Psoas muscle (tissue), 8 donors: ENCODE results near the gene BTBD16. TPM values are rescaled to one million over a fixed set of nuclear protein-coding genes. Genes with fewer than 3 reads are reported as not detected.

ENCODE experiments used
- ATAC-seq, 4 donors: fragments of 200-7000 bp; cut with Tn5 transposase; one replicate each; pipeline ENCODE4 v1.9.1; 2020; ENCODE audit warnings: moderate library complexity in 3 of 4, mild to moderate bottlenecking in 2 of 4
- DNase-seq, 2 donors: peaks; one replicate each; pipeline ENCODE4 v3.0.0-alpha.2; 2020
- H3K27ac ChIP-seq: fragments of 200-600 bp; one replicate; pipeline ENCODE4 v1.8.0; 2022
- H3K27me3 ChIP-seq, 3 donors: fragments of 200-600 bp in 1 of 3; one replicate each; pipeline versions ENCODE4 v1.6.1 to v1.8.0; 2013 to 2022; ENCODE audit warnings: low read length in 2 of 3, mild to moderate bottlenecking in 2 of 3, moderate library complexity in 1 of 3; ENCODE audit not compliant: insufficient read depth in 3 of 3
- H3K36me3 ChIP-seq, 2 donors: fragments of 200-600 bp in 1 of 2; one replicate each; pipeline versions ENCODE4 v1.6.1 to v1.8.0; 2013 to 2022; ENCODE audit warnings: low read depth in 1 of 2, mild to moderate bottlenecking in 1 of 2, moderate library complexity in 1 of 2; ENCODE audit not compliant: insufficient read depth in 1 of 2
- H3K4me1 ChIP-seq: fragments of 200-600 bp; one replicate; pipeline ENCODE4 v1.8.0; 2022
- H3K4me3 ChIP-seq: fragments of 200-600 bp; one replicate; pipeline ENCODE4 v1.8.0; 2022; ENCODE audit warnings: mild to moderate bottlenecking
- H3K9me3 ChIP-seq: fragments of 200-600 bp; one replicate; pipeline ENCODE4 v1.8.0; 2022
- WGBS, 3 donors: extraction: QIAGEN DNeasy Blood & Tissue Kit; methylation state at CpG; one replicate each; pipeline versions ENCODE4 v1.1.6 to v1.1.7; 2013; 5-methylcytosine and 5-hydroxymethylcytosine counted together
- intact Hi-C, 2 donors: fragments of 100-400 bp; cut with DNase I; formaldehyde crosslinking; loops; one replicate each; pipeline versions ENCODE4 v1.11.0 to v1.14.2; 2022
- polyA plus RNA-seq, 3 donors: library from polyadenylated mRNA; stranded (reverse); fragments of 200-250 nt; gene quantifications; one replicate each; pipeline ENCODE4 v1.2.3, GENCODE V29; 2013
- total RNA-seq, 4 donors: library from RNA; stranded (reverse); fragmentation: NEBNext Ultra II Directional in 2 of 4; extraction: Animal tissue kit (Norgen Biotek cat#: 25700) in 2 of 4; gene quantifications; one replicate each; pipeline versions ENCODE4 v1.2.1 to v1.2.4, GENCODE V29; 2021 to 2023
- TF ChIP-seq, protein P1 (sequence below): fragments of 200-600 bp; IDR thresholded peaks from one replicate; pipeline ENCODE4 v1.8.0; 2022; ENCODE audit warnings: antibody characterized with exemption
- donor health status: healthy with polysubstance abuse.
- donor health status: DM: no; HTN: no; CAD: no; lungs with moderate emphysema.
- donor health status: Bipolar disorder and iron deficiency.
- donor health status: healthy.
- donor health status: DM: yes; HTN: yes; CAD: no.
- donor health status: DM: no; HTN: no; CAD: no.
- donor health status: DM: no; HTN: no; CAD: no.
- donor health status: DM: yes; HTN: yes; CAD: no.

Gene BTBD16
- total and polyA plus RNA-seq, 7 donors, result 0.14 to 0.58 (median 0.32) TPM; not detected in 4

- Histone ChIP-seq H3K27ac (no peak overlapping the region), H3K9me3 (no peaks in the 10 kb centered on the region), H3K4me1 (no peaks in the 10 kb centered on the region), H3K36me3 (no peaks in the 10 kb centered on the region), H3K4me3 (no peak overlapping the region), H3K27me3 (peaks cover 0 to 1% (median 0%) of the 10 kb centered on the region in 3 donors)
- DNase-seq (no peak), ATAC-seq (no peak)
- 86 to 89% (median 88%) methylated on average over 12 of the region's 12 CpGs for WGBS, 3 donors
- TF ChIP-seq, protein P1, sequence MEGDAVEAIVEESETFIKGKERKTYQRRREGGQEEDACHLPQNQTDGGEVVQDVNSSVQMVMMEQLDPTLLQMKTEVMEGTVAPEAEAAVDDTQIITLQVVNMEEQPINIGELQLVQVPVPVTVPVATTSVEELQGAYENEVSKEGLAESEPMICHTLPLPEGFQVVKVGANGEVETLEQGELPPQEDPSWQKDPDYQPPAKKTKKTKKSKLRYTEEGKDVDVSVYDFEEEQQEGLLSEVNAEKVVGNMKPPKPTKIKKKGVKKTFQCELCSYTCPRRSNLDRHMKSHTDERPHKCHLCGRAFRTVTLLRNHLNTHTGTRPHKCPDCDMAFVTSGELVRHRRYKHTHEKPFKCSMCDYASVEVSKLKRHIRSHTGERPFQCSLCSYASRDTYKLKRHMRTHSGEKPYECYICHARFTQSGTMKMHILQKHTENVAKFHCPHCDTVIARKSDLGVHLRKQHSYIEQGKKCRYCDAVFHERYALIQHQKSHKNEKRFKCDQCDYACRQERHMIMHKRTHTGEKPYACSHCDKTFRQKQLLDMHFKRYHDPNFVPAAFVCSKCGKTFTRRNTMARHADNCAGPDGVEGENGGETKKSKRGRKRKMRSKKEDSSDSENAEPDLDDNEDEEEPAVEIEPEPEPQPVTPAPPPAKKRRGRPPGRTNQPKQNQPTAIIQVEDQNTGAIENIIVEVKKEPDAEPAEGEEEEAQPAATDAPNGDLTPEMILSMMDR, result no peak
- intact Hi-C loops, result loop anchor here (5.0 kb wide), 2 partner anchors 48 to 273 kb away; no protein-coding TSS in a partner anchor
These were observed 23.7 kb downstream of the BTBD16 start for GRCh38 chr10:122294511-122295450.

DNA sequence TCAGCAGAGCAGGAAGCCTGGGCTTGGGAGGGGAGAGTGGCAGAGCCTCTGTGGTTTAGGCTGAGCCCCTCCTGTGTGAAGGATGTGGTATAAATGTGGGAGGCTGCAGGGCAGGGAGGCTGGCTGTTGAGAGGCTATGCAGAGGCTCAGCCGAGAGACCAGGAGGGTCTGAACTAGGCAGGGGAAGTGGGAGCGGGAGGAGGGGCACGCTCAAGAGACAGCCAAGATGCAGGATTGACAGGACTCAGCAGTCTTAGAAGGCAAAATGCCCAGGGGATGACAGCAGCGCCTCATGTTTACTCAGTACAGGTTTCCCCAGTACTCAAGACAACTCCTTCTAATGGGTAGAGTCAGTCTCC, 24.3 kb downstream of the BTBD16 start:
- H3K27ac ChIP-seq, result no peak overlapping the region
- intact Hi-C loops, result loop anchor here (5.0 kb wide), 2 partner anchors 47 to 272 kb away; no protein-coding TSS in a partner anchor
- TF ChIP-seq, protein P1, result no peak
- 86 to 95% (median 89%) methylated on average over 4 of the region's 4 CpGs for WGBS, 3 donors
- no peak overlapping the region for H3K4me3 ChIP-seq
- no peaks in the 10 kb centered on the region for H3K9me3 ChIP-seq
- H3K36me3 ChIP-seq, result no peaks in the 10 kb centered on the region
- no peak for DNase-seq
- ATAC-seq, result peak in 1 of 4 donors; percentile 21
- peaks cover 0 to 1% (median 0%) of the 10 kb centered on the region in 3 donors for H3K27me3 ChIP-seq
- H3K4me1 ChIP-seq, result no peaks in the 10 kb centered on the region

DNA sequence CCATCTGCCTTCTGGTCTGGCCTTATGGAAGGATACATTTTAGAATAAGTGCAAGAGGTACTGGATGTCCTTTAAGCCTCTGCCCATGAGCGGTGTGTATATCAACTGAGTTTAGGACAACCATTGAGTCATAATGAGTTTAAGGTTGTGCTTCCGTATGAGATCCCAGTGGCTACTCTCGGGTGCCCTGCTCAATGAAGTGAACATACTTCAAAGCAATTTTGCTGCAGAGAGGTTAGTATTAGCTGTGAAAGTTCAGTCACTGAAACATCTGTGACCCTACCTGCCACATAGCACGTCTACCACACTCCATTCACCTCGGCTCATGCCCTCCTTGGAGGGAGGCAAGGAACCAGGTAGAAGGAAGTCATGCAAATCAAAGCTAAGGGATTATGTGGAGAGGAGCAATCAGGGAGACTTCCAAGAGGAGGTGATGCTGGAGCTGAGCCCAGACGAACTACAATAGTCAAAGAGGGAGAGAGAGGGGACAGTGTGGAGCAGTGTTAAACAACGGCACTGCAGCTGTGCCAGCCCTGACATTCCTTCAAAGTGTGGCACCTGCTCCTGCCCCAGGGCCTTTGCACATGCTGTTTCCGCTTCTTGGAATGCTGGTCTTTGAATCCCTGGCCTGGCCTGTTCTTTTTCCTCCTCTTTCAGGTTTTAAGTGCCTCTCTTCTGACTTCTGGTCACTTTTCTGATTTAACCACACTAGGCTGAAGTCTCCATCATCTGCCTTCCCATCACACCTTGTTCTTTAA, 25.4 kb downstream of the BTBD16 start:
- Histone ChIP-seq H3K4me1 (peaks cover 3% of the 10 kb centered on the region), H3K4me3 (no peak overlapping the region), H3K27me3 (peaks cover 0 to 1% (median 0%) of the 10 kb centered on the region in 3 donors), H3K36me3 (no peaks in the 10 kb centered on the region), H3K27ac (no peak overlapping the region), H3K9me3 (no peaks in the 10 kb centered on the region)
- intact Hi-C loops, result loop anchor here (5.0 kb wide), 2 partner anchors 46 to 271 kb away; no protein-coding TSS in a partner anchor
- 76 to 90% (median 84%) methylated on average over 8 of the region's 8 CpGs for WGBS, 3 donors
- DNase-seq, result no peak
- ATAC-seq, result no peak
- TF ChIP-seq, protein P1, result no peak

DNA sequence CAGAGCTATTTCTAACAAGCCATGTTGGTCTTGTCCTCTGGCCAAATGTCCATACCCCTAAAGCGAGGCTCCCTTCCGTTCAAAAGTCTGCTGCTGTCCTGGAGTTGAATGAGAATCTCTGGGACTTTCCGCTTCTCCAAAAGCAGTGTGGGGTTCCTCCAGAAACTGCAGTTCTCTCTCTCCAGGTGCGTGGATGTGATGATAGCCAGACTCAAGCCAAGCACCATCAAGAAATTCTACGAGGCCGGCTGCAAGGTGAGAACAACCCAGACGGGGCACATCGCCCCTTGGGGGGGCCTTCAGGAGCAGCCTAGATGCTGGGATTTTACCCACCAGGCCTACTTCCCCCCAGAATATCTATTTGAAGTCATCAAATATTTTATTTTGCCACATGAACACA, 26.5 kb downstream of the BTBD16 start:
- Histone ChIP-seq H3K36me3 (no peaks in the 10 kb centered on the region), H3K27ac (no peak overlapping the region), H3K4me3 (no peak overlapping the region), H3K27me3 (peaks cover 0 to 1% (median 0%) of the 10 kb centered on the region in 3 donors), H3K9me3 (no peaks in the 10 kb centered on the region), H3K4me1 (peaks cover 3% of the 10 kb centered on the region)
- TF ChIP-seq, protein P1, result no peak
- ATAC-seq (no peak), DNase-seq (no peak)
- intact Hi-C loops, result loop anchor here (5.0 kb wide), 2 partner anchors 45 to 270 kb away; no protein-coding TSS in a partner anchor
- 84 to 87% (median 85%) methylated on average over 8 of the region's 8 CpGs for WGBS, 3 donors
